ENCODE results near the gene KIFC1. TPM values are rescaled to one million over a fixed set of nuclear protein-coding genes. Genes with fewer than 3 reads are reported as not detected.

Gene KIFC1
- total and polyA plus RNA-seq, 7 donors = 0.15 to 1.0 (median 0.22) TPM; not detected in 1

DNA sequence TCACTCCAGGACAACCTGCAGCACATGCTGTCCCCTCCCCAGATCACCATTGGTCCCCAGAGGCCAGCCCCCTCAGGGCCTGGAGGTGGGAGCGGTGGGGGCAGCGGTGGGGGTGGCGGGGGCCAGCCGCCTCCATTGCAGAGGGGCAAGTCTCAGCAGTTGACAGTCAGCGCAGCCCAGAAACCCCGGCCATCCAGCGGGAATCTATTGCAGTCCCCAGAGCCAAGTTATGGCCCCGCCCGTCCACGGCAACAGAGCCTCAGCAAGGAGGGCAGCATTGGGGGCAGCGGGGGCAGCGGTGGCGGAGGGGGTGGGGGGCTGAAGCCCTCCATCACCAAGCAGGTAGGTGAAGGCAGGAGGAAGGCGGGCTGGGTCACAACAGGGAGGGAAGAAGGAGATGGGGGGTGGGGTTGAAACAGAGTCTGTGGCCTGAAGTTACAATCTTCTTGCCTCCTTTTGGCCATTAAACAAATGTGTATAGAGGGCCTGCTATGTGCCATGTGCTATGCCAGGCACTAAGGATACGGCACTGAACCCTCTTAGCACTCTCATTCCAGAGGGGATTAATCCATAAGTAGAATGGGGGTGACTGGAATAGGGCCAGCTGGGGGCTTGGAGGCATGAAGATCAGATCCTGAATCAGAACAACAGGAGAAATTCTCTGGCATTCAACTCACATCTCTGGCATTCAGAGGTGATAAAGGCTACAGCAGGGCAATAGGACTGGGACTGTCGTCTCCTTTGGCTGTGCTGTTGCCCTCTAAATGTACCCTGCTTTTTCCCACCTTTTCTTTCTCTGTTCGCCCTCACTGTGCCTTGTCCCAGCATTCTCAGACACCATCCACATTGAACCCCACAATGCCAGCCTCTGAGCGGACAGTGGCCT is 52.2 kb downstream of the KIFC1 start:
- H3K36me3 ChIP-seq (ENCODE audit: insufficient read depth in 1 of 2, low read depth in 1 of 2) = peaks cover 0 to 9% of the 10 kb centered on the region in 2 donors
- intact Hi-C loops (cut with DNase I) = no loop called here
- DNase-seq = no peak
- TF ChIP-seq, protein P1, sequence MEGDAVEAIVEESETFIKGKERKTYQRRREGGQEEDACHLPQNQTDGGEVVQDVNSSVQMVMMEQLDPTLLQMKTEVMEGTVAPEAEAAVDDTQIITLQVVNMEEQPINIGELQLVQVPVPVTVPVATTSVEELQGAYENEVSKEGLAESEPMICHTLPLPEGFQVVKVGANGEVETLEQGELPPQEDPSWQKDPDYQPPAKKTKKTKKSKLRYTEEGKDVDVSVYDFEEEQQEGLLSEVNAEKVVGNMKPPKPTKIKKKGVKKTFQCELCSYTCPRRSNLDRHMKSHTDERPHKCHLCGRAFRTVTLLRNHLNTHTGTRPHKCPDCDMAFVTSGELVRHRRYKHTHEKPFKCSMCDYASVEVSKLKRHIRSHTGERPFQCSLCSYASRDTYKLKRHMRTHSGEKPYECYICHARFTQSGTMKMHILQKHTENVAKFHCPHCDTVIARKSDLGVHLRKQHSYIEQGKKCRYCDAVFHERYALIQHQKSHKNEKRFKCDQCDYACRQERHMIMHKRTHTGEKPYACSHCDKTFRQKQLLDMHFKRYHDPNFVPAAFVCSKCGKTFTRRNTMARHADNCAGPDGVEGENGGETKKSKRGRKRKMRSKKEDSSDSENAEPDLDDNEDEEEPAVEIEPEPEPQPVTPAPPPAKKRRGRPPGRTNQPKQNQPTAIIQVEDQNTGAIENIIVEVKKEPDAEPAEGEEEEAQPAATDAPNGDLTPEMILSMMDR (IDR thresholded peaks at IDR 0.05) = no peak
- H3K27me3 ChIP-seq (ENCODE audit: insufficient read depth in 3 of 3, low read length in 2 of 3) = no peaks in the 10 kb centered on the region
- no peak for ATAC-seq
- H3K9me3 ChIP-seq = no peaks in the 10 kb centered on the region
- H3K4me1 ChIP-seq = no peaks in the 10 kb centered on the region
- no peak overlapping the region for H3K27ac ChIP-seq
- 86 to 90% (median 89%) methylated on average over 18 of the region's 18 CpGs for WGBS, 3 donors
- no peak overlapping the region for H3K4me3 ChIP-seq

DNA sequence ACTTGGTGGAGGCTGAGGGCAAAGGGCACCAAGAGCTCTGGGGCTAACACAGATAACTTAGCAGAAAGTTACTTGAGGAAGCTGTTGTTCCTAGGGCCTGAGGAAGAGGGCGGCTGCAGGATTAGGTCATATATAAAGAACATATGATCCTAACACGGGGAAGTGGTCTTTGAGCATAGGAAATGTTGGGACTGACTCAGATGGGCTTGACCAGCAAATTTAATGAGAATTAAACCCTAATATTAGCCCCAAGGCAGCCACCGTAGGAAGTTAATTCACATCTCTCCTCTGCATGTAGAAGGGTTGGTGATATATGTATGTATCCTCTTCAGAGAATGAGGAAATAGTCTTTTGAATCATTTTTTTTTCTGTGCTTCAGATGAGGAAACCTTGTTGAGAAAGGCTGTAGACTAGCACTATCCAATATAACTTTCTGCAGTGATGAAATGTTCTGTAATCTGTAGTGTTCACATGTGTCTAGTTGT is 53.5 kb downstream of the KIFC1 start:
- Histone ChIP-seq H3K4me1 (no peaks in the 10 kb centered on the region), H3K9me3 (no peaks in the 10 kb centered on the region), H3K4me3 (no peak overlapping the region), H3K36me3 (ENCODE audit: insufficient read depth in 1 of 2, low read depth in 1 of 2) (peaks cover 0 to 9% of the 10 kb centered on the region in 2 donors), H3K27ac (no peak overlapping the region), H3K27me3 (ENCODE audit: insufficient read depth in 3 of 3, low read length in 2 of 3) (no peaks in the 10 kb centered on the region)
- TF ChIP-seq, protein P1 (IDR thresholded peaks at IDR 0.05) = no peak
- intact Hi-C loops (cut with DNase I) = no loop called here
- ATAC-seq (no peak), DNase-seq (no peak)
- 65 to 87% (median 78%) methylated on average over 3 of the region's 3 CpGs for WGBS, 3 donors

DNA sequence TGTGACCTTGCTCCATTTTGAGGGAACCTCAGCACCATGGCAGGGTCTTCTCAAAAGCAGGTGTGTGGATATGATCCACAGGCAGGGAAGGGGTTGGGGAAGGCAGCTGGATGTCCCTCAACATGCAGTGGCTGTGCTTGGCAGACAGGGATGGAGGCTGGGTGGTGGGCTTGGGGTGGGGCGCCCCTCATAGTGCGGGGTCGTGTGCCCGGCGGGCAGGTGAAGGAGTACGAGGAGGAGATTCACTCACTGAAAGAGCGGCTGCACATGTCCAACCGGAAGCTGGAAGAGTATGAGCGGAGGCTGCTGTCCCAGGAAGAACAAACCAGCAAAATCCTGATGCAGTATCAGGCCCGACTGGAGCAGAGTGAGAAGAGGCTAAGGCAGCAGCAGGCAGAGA is 54.7 kb downstream of the KIFC1 start:
- Histone ChIP-seq H3K9me3 (no peaks in the 10 kb centered on the region), H3K4me3 (no peak overlapping the region), H3K36me3 (ENCODE audit: insufficient read depth in 1 of 2, low read depth in 1 of 2) (peaks cover 0 to 9% of the 10 kb centered on the region in 2 donors), H3K27me3 (ENCODE audit: insufficient read depth in 3 of 3, low read length in 2 of 3) (no peaks in the 10 kb centered on the region), H3K27ac (no peak overlapping the region), H3K4me1 (no peaks in the 10 kb centered on the region)
- DNase-seq (no peak), ATAC-seq (no peak)
- WGBS, 3 donors = 90 to 94% (median 93%) methylated on average over 10 of the region's 10 CpGs
- TF ChIP-seq, protein P1 (IDR thresholded peaks at IDR 0.05) = no peak
- intact Hi-C loops (cut with DNase I) = no loop called here

DNA sequence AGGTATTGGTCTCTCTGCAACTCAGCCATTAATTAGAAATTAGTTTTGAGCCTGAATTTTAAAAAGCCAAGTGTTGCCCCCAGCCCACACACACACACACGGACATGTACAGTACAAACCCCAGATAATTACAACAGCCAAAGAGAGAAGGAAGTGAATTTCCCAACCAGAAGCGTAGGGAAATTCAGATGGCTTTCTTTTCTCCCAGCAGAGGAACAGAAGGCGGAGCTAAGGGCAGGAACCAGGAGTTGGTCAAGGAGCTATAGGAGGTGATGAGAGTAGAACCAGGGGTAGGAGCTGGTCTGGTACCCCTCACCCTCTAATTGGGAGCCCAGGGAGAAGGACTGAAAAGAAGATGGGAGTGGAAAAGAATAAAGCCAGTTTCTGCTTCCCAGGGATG is 58.8 kb downstream of the KIFC1 start:
- H3K4me1 ChIP-seq = peaks cover 4% of the 10 kb centered on the region

More for the DNA sequence above, 58.8 kb downstream of the KIFC1 start:
- WGBS, 3 donors = 68 to 73% (median 73%) methylated on average over 3 of the region's 3 CpGs
- Histone ChIP-seq H3K36me3 (ENCODE audit: insufficient read depth in 1 of 2, low read depth in 1 of 2) (peaks cover 0 to 4% of the 10 kb centered on the region in 2 donors), H3K27ac (no peak overlapping the region), H3K9me3 (no peaks in the 10 kb centered on the region), H3K4me3 (no peak overlapping the region), H3K27me3 (ENCODE audit: insufficient read depth in 3 of 3, low read length in 2 of 3) (no peaks in the 10 kb centered on the region)
- ATAC-seq (no peak), DNase-seq (no peak)
- TF ChIP-seq, protein P1 (IDR thresholded peaks at IDR 0.05) = no peak
- intact Hi-C loops (cut with DNase I) = loop anchor here (5.0 to 10.0 kb wide), 3 partner anchors 73 to 127 kb away; no protein-coding TSS in a partner anchor

Measured in psoas muscle (tissue), 8 donors.